ENCODE data around the gene TROAP.
"Not testable (repeated sequence)": the region's sequence is repeated elsewhere in the genome, so short reads cannot be mapped to it uniquely, and the experiment has no call there.

TROAP gene

GRCh38 chr12:49322708-49323523 is at the start of gene TROAP:
Gene TROAP (plus strand): TSS chr12:49323255. CDS start chr12:49323609, 354 bp downstream.
- peak; percentile 98 for DNase-seq

- DNase-seq = no peak
Observed at GRCh38 chr12:49273726-49274395, 49.2 kb upstream of the TROAP start.

GRCh38 chr12:49274396-49275069 is 48.5 kb upstream of the TROAP start:
- DNase-seq = no peak

- DNase-seq = no peak
Observed at GRCh38 chr12:49276304-49277290, 46.5 kb upstream of the TROAP start.

GRCh38 chr12:49277466-49277865 is 45.6 kb upstream of the TROAP start:
- DNase-seq = no peak

- no peak for DNase-seq
Observed at GRCh38 chr12:49279706-49280159, 43.3 kb upstream of the TROAP start.

- DNase-seq = not testable (repeated sequence)
Observed at GRCh38 chr12:49280545-49280944, 42.5 kb upstream of the TROAP start.

GRCh38 chr12:49282302-49282701 is 40.8 kb upstream of the TROAP start:
- DNase-seq = no peak

GRCh38 chr12:49282740-49283375 is 40.2 kb upstream of the TROAP start:
- DNase-seq = not testable (repeated sequence)

- DNase-seq = no peak
Observed at GRCh38 chr12:49283541-49284429, 39.3 kb upstream of the TROAP start.

GRCh38 chr12:49284672-49285071 is 38.4 kb upstream of the TROAP start:
- DNase-seq = no peak

- no peak for DNase-seq
Observed at GRCh38 chr12:49287876-49288275, 35.2 kb upstream of the TROAP start.

GRCh38 chr12:49288412-49288853 is 34.6 kb upstream of the TROAP start:
- peak; percentile 73 for DNase-seq

GRCh38 chr12:49288922-49289555 is 34.0 kb upstream of the TROAP start:
- DNase-seq = no peak

GRCh38 chr12:49292729-49293055 is 30.4 kb upstream of the TROAP start:
- DNase-seq = no peak

GRCh38 chr12:49293056-49293956 is 29.7 kb upstream of the TROAP start:
- no peak for DNase-seq

- DNase-seq = no peak
Observed at GRCh38 chr12:49294086-49294803, 28.8 kb upstream of the TROAP start.

GRCh38 chr12:49294804-49295081 is 28.3 kb upstream of the TROAP start:
- DNase-seq = no peak
